ENCODE results near the gene GPR183.

The GPR183 gene, protein sequence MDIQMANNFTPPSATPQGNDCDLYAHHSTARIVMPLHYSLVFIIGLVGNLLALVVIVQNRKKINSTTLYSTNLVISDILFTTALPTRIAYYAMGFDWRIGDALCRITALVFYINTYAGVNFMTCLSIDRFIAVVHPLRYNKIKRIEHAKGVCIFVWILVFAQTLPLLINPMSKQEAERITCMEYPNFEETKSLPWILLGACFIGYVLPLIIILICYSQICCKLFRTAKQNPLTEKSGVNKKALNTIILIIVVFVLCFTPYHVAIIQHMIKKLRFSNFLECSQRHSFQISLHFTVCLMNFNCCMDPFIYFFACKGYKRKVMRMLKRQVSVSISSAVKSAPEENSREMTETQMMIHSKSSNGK

DNA sequence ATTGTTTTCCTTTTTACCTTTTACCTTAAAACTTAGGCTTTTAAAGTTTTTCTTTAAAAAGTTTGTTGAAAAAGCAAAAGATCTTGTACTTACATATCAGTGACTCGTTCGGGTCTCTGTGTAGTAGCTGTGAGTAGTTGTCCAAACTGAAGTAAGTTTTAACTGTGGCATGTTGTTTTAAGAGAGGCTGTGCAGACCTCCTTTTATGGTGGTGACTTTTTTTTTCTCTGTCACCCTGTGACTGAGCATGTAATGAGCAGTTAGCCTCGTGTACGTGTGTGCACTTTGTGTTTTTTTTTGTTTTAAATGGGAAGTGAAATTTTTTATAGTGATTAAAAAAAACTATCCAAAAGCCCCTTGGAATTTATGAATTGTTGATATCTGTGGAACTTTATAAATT, at the start of gene GPR183:
GPR183 (minus strand) TSS at position 153 of the 400 bp plus-strand sequence. CDS start 11,254 bp downstream, outside the sequence.
- DNase-seq (ENCODE audit: low read depth in 3 of 3): no peak

DNA sequence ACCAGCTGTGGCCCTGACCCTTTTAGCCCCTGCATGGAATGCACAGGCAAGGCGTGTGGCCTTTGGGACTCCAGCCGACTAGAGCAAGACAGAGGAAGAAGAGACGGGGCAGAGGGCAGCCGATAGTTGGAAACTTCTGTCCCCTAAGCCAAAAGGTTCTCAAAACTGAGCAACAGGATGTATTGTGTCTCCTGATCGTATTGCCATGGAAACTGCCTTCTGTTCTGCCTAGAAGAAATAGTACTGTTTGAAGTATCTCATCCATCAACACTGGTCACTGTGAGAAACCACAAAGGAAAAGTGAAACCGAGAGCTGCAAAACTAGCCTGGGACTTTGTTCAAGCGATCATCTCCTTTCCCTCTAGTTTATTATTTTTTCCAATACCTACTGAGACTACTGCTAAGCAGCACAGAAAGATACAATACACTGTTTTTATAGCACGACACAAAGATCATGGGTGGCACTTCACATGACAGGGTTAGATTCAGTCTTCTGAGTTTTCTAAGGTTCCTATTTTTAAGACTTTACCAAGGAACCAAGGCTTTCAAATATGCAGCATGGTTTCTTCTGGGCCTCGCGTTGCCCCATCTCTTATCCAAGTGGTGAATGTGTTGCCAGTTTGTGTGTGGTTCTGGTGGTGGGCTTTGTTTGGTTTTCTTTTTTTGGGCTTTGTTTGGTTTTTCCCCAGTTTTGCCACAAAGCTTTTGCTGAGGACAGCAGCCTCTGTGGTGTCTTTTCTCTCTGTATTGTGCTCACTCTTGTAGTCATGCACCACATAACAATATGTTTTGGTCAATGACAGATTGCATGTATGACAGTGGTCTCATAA, 49.3 kb upstream of the GPR183 start:
- no peak for DNase-seq (ENCODE audit: low read depth in 3 of 3)

DNA sequence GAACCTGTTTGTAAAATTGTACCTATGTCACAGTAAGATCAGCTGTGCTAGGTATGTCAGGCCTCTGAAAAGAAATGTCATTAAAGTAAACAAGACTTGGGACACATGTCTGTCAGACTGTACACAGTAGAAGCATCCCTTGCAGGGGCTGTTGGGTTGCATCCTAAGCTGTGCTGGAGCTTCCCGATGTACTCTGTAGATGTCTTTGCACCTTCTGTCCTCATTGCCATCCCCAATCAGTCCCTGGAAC, 48.7 kb upstream of the GPR183 start:
- no peak for DNase-seq (ENCODE audit: low read depth in 3 of 3)

DNA sequence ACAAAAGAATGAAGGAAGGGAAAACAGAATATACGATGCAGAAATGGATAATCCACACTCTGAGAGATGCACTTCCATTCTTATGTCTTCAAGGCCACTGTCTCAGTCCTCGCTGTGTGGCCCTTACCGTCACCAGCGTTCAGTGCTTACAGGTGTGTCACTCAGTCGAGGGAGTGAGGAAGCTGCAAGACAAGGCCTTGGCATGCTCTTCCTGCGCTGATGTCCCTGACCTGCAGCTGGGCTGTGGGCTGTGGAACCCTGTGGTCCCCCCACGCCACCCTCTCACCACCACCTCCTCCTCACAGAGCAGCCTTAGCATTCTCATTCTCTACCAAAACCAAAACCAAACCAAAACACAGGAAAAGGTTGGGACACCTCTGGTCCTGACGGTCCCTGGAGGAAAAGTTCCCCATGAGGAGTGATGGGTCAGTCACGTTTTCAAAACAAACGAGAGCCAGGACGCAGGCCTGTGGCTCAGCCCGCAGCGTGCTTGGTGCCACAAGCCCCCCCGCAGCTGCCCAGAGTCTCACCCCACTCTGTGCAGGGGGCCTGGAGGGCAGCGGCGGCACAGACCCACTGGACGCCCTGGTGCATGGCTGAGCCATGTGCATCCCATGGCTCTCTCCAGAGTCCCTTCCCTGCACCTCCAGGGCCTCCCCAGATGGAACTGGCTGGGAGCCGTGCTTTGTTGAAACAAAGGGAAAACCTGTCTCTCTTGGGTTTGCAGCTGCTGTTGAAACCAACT, 48.2 kb upstream of the GPR183 start:
- DNase-seq (ENCODE audit: low read depth in 3 of 3): no peak

DNA sequence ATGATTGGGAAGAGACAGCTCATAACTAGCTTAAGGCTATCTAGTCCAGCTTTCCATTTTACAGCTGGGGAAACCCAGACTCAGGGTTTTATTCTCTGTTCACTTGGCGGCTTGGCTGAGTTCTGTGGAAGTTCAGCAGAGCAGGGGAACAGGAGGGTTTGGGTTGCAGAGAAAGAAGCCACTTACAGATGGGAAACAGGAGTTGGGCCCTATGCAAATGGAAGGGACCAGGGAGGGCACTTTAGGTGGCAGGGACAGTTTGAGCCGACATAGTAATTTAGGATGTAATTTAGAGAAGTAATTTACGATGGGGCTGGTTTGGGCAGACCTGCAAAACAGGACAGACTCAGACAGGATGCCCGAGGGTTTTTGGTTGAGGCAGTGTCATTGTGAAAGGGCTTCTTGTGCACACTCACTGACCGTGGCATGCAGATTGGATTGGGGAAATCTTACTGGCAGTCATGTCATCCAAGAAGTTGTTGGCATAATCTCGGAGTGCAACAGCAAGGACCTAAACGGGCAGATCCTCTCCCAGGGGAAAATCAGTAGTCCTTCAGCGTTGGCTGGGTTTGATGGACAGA, 47.3 kb upstream of the GPR183 start:
- DNase-seq (ENCODE audit: low read depth in 3 of 3): no peak

DNA sequence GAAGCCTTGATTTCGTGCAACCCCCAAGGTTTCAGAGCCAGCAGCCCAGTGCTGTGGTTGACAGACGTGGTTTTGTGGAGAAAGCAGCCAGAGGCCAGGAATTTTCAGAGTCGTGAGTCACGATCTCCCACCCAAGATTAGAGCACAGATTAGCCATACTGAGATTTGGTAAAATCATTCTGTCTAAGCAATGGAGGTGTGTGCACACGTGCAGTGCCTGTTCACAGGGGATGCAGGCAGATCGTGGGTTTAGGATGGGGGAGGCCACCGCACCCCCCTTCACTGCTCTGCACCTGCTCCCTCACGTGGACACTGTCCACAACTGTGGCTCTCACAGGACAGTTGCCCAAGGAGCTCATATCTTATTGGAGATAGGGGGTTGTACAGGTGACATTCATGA, 46.6 kb upstream of the GPR183 start:
- DNase-seq (ENCODE audit: low read depth in 3 of 3): no peak

DNA sequence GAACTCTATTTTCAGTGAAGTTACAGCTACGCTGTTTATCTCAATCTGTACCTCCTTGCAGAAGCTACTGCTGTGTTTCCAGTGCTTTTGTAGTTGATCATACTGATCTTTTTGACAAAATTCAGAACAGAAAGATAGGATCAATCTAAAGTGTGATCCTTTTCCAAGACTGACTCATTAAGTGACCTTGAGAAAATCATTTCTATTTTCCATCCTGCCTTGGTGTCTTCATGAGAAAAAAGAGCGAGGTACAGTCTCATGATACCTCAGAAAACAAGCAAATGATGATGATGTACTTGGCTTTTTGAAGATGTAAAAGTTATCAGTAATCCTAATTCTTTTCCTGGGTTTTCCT, 46.0 kb upstream of the GPR183 start:
- no peak for DNase-seq (ENCODE audit: low read depth in 3 of 3)

DNA sequence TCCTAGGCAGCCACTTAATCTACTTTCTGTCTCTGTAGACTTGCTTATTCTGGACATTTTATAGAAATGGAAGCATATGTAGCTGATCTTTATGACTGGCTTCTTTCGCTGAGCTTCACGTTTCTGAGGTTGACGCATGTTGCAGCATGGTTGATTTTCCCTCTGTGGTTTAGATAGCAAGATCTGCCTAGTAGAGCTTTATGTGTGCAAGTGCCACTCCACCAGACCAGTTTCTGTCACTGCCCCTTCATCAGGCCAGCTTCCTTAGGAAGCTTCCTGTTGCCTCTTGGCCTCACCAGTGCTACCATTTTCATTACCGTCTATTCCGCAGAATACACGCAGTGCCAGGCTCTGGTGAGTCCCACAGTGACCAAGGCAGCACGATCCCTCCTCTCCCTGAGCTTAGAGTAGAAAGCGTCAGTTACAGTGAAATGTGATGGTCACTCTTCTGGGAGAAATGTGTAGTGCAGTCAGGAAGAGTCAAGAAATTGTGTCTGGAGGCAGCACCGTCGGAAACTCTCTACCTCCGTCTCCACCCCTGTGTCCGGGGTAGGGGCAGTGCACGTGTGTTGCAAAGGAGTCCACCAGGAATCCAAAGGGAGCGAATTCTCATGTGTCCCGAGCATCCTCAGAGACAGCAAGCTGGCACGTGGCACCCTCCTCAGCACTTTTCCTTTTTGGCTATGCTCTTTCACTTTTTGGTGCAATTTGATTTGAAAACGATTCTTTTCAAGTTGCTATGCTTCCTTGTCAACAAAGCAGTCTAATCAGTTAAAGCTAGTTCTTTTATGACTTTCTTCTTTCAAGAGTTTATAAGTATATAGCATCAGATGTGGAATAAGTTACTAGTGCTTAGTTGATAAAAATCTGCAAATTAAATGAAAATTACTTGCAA, 45.4 kb upstream of the GPR183 start:
- DNase-seq (ENCODE audit: low read depth in 3 of 3): no peak

DNA sequence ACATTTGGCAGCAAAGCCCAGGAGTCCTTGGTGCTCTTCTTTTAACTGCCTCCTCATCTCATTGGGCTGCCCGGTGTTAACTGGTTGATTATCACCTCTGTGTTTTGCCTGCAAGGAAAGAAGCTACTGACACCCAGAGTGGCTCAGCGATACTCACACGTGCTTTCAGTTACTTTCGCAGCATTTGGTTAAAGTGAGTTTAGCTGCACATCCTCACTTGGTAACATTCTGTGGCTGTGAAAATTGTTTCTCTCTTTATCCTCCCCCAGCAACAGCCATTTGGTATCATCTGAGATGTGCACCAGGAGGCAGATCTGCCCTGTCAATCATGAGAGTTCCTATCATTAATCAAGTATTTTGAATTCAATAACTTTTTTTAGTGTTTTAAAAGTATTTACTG, 44.6 kb upstream of the GPR183 start:
- no peak for DNase-seq (ENCODE audit: low read depth in 3 of 3)

DNA sequence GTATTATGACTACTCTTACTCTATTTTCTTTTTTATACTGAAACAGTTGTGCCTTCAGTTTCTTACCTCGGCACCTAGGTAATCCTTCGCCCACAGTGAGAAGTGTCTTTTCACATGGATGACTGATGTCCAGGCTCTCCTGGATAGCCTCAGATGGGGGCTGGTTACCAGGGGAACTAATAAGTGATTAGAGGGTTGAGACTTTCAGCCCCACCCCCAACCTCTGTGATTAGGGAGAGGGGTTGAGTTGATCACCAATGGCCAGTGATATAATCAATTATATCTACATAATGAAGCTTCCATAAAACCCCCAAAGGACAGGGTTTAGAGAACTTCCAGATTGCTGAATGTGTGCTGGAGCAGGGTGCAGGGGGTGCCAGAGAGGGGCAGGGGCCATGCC, 43.0 kb upstream of the GPR183 start:
- no peak for DNase-seq (ENCODE audit: low read depth in 3 of 3)

DNA sequence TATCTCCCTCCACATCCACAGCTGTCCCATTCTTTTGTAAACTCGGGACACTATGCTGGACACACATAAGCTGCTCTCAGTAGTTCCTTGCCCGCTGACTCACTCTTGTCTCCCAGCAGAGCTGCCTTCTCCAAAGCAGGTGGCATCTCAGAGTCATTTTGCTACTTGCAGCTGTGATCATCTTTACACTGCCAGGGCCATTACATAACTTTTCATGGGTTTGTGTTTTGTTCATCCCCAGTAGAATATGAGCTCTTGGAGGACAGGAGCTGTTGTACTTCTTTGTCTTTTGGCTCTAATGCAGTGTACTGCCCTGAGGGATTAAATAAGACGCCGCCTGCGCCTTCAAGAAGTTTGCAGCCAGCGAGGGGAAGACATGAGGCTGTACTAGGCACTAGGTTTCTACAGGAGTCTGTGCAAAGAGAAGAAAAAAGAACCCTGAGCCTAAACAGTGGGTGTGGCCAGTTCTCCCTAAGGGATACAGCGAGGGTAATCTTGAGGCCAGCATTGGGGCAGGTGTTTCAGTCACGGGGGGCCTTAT, 40.8 kb upstream of the GPR183 start:
- no peak for DNase-seq (ENCODE audit: low read depth in 3 of 3)

DNA sequence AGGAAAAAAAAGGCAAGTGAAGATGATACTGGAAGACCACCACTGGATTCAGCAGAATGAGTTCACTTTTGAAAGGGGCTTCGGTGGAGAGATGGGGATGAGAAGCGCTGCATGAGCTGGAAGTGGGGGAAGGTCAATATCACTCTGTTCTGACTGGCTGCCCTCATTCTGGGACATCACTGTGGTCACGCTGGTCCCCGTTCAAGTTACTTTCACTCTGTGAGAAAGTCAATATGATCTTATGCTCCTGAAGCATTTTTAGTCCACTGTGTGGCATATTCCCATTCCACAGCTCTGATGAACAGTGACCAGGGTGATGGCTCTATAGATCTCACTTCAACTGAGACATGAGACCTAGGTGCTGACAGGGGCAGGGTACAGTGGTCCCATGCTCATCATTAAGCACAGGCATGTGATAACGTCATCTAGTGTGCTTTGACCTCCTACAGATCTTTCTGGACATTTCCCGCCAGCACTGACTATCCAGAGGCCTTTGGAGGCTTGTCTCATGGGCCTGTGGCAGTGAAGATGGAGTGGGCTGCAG, 40.2 kb upstream of the GPR183 start:
- DNase-seq (ENCODE audit: low read depth in 3 of 3): no peak

DNA sequence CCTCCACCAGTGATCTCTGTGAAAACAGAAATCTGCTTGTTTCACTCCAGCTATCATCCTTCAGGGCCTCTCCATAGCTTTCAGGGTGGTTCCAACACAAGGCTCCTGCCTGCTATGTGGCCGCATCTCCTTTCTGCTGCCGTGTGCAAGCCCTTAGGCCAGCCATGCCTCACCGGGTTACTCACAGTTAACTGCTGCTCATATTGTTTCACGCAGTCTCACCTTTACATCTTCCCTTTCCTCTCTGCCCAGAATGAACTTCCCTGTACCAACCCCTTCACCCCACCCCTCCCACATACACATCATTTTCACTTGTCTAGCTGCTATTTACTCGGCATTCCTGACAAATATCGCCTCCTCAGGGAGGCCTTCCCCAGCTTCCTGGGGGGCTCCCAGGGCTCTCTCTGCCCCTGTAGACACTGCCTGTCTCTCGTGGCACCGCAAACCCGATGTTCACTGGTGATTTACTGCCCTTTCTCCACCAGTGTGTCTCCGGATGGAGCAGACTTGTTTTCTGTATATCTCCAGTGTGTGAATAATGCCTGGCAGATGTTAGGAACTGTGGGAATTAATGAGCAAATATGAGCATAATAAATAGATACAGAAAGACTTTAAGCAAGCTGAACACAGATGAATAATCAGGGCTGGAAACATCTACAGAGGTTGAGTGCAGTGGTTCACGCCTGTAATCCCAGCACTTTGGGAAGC, 39.3 kb upstream of the GPR183 start:
- no peak for DNase-seq (ENCODE audit: low read depth in 3 of 3)

DNA sequence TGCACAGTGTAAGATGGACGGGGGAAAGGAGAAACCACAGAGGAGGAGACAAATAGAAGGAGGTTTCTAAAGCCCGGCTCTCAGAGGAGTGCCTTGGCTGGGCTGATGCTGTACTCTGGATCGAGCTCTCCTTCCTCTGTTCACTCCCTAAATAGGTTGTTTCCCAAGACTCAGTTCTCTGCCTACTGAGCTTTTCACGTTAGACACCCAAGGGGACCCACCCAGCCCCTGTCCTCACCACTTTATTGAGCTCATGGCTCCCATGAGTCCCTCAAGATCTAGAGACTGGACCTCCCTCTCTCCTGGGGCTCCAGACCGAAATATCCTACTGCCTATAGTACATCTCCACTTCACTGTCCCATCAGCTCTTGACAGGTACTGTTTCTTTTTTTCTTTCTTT, 38.1 kb upstream of the GPR183 start:
- DNase-seq (ENCODE audit: low read depth in 3 of 3): no peak

DNA sequence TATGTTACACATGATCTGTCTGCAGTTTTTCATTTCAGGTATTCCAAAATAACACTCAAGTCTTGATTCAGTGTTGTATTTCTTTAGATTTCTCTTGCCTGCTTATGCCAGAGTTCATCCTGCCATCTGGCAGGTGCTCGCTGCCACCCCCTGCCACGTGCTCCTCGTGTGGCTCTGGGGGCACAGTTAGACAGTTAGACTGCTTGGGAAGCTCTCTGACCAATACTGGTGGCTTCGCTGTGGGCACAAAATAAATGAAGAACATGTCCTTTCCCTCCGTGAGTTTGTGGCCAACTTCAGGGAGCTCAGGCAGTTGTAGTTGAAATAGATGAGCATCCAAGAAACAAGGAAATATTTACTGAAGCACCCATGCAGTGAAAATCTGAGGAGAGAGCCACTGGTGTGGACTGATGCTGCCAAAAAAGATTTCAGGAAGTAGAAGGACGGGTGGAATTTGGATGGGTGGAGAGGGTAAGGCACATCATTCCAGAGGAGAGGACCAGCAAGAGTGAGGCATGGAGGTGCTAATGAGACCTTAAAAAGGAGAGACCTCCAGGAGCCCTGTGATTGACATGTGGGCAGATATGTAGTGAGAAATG, 37.5 kb upstream of the GPR183 start:
- DNase-seq (ENCODE audit: low read depth in 3 of 3): no peak

DNA sequence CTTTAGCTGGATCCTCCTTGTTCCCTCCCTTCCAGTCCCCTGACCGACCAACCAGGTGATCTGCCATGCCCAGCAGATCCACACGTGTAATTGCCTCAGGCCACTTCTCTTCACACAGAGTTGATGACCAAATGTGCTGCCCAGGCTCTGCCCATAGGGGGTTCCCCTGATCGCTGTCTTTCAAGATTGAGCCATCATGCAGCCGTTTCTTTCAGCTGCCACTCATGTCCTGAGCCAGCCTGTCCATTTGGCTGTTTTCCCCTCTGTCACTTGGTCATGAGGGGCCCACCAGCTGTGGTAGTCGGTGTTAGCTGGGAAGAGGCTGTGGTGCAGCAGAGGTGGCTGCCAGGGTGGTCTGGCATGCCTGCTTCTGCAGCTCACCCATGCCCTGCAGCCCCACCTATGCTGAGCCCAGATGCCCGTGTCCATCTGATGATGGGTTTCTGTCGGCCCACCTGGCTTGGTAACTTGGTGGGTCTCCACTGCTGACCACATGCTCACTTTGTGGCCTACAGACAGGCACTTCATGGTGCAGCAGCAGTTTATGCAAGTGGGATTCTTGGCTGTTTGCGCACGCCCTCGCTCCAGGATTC, 35.6 kb upstream of the GPR183 start:
- no peak for DNase-seq (ENCODE audit: low read depth in 3 of 3)

DNA sequence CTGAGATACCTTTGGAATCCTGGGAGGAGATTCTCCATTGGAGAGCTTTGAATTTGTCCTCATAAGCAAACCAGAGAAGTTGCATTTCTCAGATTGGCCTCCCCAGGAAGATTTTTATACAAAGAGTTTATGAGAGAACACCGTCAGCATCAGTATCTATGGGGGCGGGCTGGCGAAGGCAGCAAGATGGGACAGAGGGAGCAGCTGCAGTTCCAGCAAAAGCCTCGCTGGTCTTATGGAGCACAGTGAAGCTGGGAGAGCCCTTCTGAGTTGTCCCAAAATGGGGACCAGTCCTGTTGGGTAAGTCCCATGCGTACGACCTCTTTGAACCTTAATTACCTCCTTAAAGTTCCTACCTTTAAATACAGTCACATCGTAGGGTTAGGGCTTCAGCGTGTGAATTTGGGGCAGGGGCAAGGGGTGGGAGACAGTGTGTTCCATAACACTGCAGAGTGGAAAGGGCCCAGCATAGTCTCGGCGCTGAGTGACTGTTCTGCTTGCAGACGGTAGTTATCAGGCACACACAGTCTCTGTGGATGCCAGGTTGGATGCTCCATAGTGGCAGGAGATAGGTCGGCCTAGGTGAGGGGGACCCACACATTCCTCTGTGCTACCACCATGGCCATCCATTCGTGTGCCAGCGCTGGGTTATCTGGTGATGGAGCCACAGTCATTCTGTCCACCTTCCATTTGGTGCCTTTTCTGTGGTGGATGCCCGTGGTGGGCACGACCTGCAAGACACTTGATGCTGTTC, 34.9 kb upstream of the GPR183 start:
- DNase-seq (ENCODE audit: low read depth in 3 of 3): no peak

DNA sequence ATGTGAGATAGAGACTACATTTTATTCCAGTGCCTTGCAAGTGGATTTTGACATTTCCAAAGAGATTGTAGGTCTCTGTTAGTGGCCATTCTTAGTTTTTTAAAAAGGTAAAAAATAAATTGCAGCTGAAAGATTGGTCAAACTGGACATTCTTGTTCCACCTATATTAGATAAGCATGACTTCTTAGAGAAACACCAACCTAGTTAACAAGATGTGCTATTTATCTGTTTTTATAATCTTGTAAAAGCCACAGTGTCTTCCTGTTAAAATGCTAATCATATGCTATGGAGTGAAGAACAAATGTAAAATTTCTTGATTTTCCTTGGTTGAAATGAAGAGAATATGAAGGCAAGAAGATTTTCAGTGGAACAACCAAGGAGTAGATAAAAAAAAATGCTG, 33.4 kb upstream of the GPR183 start:
- no peak for DNase-seq (ENCODE audit: low read depth in 3 of 3)
